HUES48 (cell line): ENCODE results near the gene DIP2A.
"Not testable (repeated sequence)": the region's sequence is repeated elsewhere in the genome, so short reads cannot be mapped to it uniquely, and the experiment has no call there.

ENCODE experiments used
- H3K27ac ChIP-seq: one replicate; pipeline ENCODE4 v1.7.0; 2013; ENCODE audit warnings: low read depth, low read length, inconsistent platforms
- H3K27me3 ChIP-seq: 2 replicates; pipeline ENCODE4 v1.6.1; 2013; ENCODE audit warnings: mild to moderate bottlenecking, low read length; ENCODE audit not compliant: control insufficient read depth, insufficient read depth
- H3K36me3 ChIP-seq: 2 replicates; pipeline ENCODE4 v1.6.1; 2013; ENCODE audit warnings: low read length; ENCODE audit not compliant: control insufficient read depth, insufficient read depth
- H3K4me1 ChIP-seq: 2 replicates; pipeline ENCODE4 v1.6.1; 2013; ENCODE audit warnings: mild to moderate bottlenecking, low read length; ENCODE audit not compliant: control insufficient read depth, insufficient read depth
- H3K4me3 ChIP-seq: 2 replicates; pipeline ENCODE4 v1.5.1; 2013; ENCODE audit warnings: mild to moderate bottlenecking, low read depth, low read length
- H3K9ac ChIP-seq: 2 replicates; pipeline ENCODE4 v1.6.1; 2013; ENCODE audit warnings: mild to moderate bottlenecking, low read depth, low read length, moderate library complexity
- H3K9me3 ChIP-seq: 2 replicates; pipeline ENCODE4 v1.6.1; 2013; ENCODE audit warnings: low read length; ENCODE audit not compliant: control insufficient read depth, insufficient read depth

Gene DIP2A

GRCh38 chr21:46504666-46505065, 46.0 kb downstream of the DIP2A start:
- no peak overlapping the region for H3K9ac ChIP-seq

GRCh38 chr21:46507562-46507961, 48.9 kb downstream of the DIP2A start:
- no peak overlapping the region for H3K9ac ChIP-seq
- no peak overlapping the region for H3K27ac ChIP-seq

More at GRCh38 chr21:46504666-46505065, 46.0 kb downstream of the DIP2A start:
- Histone ChIP-seq H3K27me3 (no peaks in the 10 kb centered on the region), H3K27ac (no peak overlapping the region), H3K4me1 (no peaks in the 10 kb centered on the region), H3K36me3 (peaks cover 34% of the 10 kb centered on the region), H3K4me3 (no peak overlapping the region), H3K9me3 (no peaks in the 10 kb centered on the region)

GRCh38 chr21:46509741-46510502, 51.2 kb downstream of the DIP2A start:
- H3K4me1 ChIP-seq: no peaks in the 10 kb centered on the region
- H3K36me3 ChIP-seq: peaks cover 39% of the 10 kb centered on the region
- H3K9me3 ChIP-seq: no peaks in the 10 kb centered on the region
- no peak overlapping the region for H3K4me3 ChIP-seq
- H3K9ac ChIP-seq: no peak overlapping the region
- H3K27me3 ChIP-seq: no peaks in the 10 kb centered on the region
- H3K27ac ChIP-seq: no peak overlapping the region

More at GRCh38 chr21:46507562-46507961, 48.9 kb downstream of the DIP2A start:
- no peaks in the 10 kb centered on the region for H3K4me1 ChIP-seq
- H3K27me3 ChIP-seq: no peaks in the 10 kb centered on the region
- no peak overlapping the region for H3K4me3 ChIP-seq
- H3K9me3 ChIP-seq: no peaks in the 10 kb centered on the region
- peaks cover 52% of the 10 kb centered on the region for H3K36me3 ChIP-seq

GRCh38 chr21:46515109-46515508, 56.4 kb downstream of the DIP2A start:
- Histone ChIP-seq H3K9ac (no peak overlapping the region), H3K27me3 (no peaks in the 10 kb centered on the region), H3K4me3 (no peak overlapping the region), H3K4me1 (no peaks in the 10 kb centered on the region), H3K27ac (no peak overlapping the region), H3K9me3 (no peaks in the 10 kb centered on the region), H3K36me3 (peaks cover 23% of the 10 kb centered on the region)

GRCh38 chr21:46516068-46516467, 57.4 kb downstream of the DIP2A start:
- Histone ChIP-seq H3K9ac (no peak overlapping the region), H3K9me3 (no peaks in the 10 kb centered on the region), H3K4me3 (no peak overlapping the region), H3K27me3 (no peaks in the 10 kb centered on the region), H3K36me3 (peaks cover 19% of the 10 kb centered on the region), H3K27ac (no peak overlapping the region), H3K4me1 (no peaks in the 10 kb centered on the region)

GRCh38 chr21:46517361-46517760, 58.7 kb downstream of the DIP2A start:
- H3K4me3 ChIP-seq: no peak overlapping the region
- H3K9ac ChIP-seq: no peak overlapping the region
- H3K4me1 ChIP-seq: no peaks in the 10 kb centered on the region
- peaks cover 6% of the 10 kb centered on the region for H3K36me3 ChIP-seq
- no peaks in the 10 kb centered on the region for H3K27me3 ChIP-seq
- no peaks in the 10 kb centered on the region for H3K9me3 ChIP-seq
- no peak overlapping the region for H3K27ac ChIP-seq

- Histone ChIP-seq H3K27ac (no peak overlapping the region), H3K4me1 (no peaks in the 10 kb centered on the region), H3K9me3 (no peaks in the 10 kb centered on the region), H3K36me3 (peaks cover 3% of the 10 kb centered on the region; the same call in 1 of the 2 replicates), H3K27me3 (no peaks in the 10 kb centered on the region), H3K4me3 (no peak overlapping the region), H3K9ac (no peak overlapping the region)
These were observed 60.4 kb downstream of the DIP2A start for GRCh38 chr21:46518983-46519583.

GRCh38 chr21:46527393-46527792, 68.7 kb downstream of the DIP2A start:
- H3K36me3 ChIP-seq, H3K27ac ChIP-seq, H3K4me1 ChIP-seq, H3K27me3 ChIP-seq, H3K4me3 ChIP-seq, H3K9ac ChIP-seq, H3K9me3 ChIP-seq: not testable (repeated sequence)

- Histone ChIP-seq H3K27ac (no peak overlapping the region), H3K4me3 (no peak overlapping the region), H3K9ac (no peak overlapping the region), H3K9me3 (no peaks in the 10 kb centered on the region), H3K36me3 (peaks cover 9% of the 10 kb centered on the region; the same call in 1 of the 2 replicates), H3K4me1 (no peaks in the 10 kb centered on the region), H3K27me3 (no peaks in the 10 kb centered on the region)
These were observed 69.1 kb downstream of the DIP2A start for GRCh38 chr21:46527801-46528200.

GRCh38 chr21:46532080-46532479, 73.4 kb downstream of the DIP2A start:
- H3K27me3 ChIP-seq: no peaks in the 10 kb centered on the region
- H3K27ac ChIP-seq: no peak overlapping the region
- no peak overlapping the region for H3K4me3 ChIP-seq
- H3K36me3 ChIP-seq: peaks cover 32% of the 10 kb centered on the region
- no peak overlapping the region for H3K9ac ChIP-seq
- no peaks in the 10 kb centered on the region for H3K4me1 ChIP-seq
- no peaks in the 10 kb centered on the region for H3K9me3 ChIP-seq

GRCh38 chr21:46537026-46537425, 78.3 kb downstream of the DIP2A start:
- no peak overlapping the region for H3K9ac ChIP-seq
- H3K9me3 ChIP-seq: no peaks in the 10 kb centered on the region
- H3K4me1 ChIP-seq: no peaks in the 10 kb centered on the region
- H3K27me3 ChIP-seq: no peaks in the 10 kb centered on the region
- H3K27ac ChIP-seq: no peak overlapping the region
- no peak overlapping the region for H3K4me3 ChIP-seq
- H3K36me3 ChIP-seq: peaks cover 65% of the 10 kb centered on the region
